GM21447 (cell line): ENCODE data around the gene ADAM17.
"Not testable (repeated sequence)": the region's sequence is repeated elsewhere in the genome, so short reads cannot be mapped to it uniquely, and the experiment has no call there.

ENCODE experiments used
- ATAC-seq: cut with Tn5 transposase; IDR thresholded peaks from one replicate; pipeline ENCODE4 v1.9.1; 2021; ENCODE audit not compliant: unreplicated experiment

Gene ADAM17

GRCh38 chr2:9527995-9528787, 27.4 kb downstream of the ADAM17 start:
- ATAC-seq, result no peak

- no peak for ATAC-seq
These were observed 30.4 kb downstream of the ADAM17 start for GRCh38 chr2:9525266-9525665.

GRCh38 chr2:9524291-9524690, 31.3 kb downstream of the ADAM17 start:
- no peak for ATAC-seq

GRCh38 chr2:9519250-9519649, 36.4 kb downstream of the ADAM17 start:
- ATAC-seq, result no peak

- ATAC-seq, result no peak
These were observed 36.9 kb downstream of the ADAM17 start for GRCh38 chr2:9518780-9519179.

- no peak for ATAC-seq
These were observed 37.5 kb downstream of the ADAM17 start for GRCh38 chr2:9518163-9518562.

- no peak for ATAC-seq
These were observed 38.4 kb downstream of the ADAM17 start for GRCh38 chr2:9517118-9517782.

GRCh38 chr2:9513946-9514345, 41.7 kb downstream of the ADAM17 start:
- not testable (repeated sequence) for ATAC-seq

- no peak for ATAC-seq
These were observed 46.7 kb downstream of the ADAM17 start for GRCh38 chr2:9508931-9509330.

- ATAC-seq, result no peak
These were observed 57.4 kb downstream of the ADAM17 start for GRCh38 chr2:9498210-9498609.

- no peak for ATAC-seq
These were observed 58.6 kb downstream of the ADAM17 start for GRCh38 chr2:9497017-9497416.

- no peak for ATAC-seq
These were observed 61.5 kb downstream of the ADAM17 start for GRCh38 chr2:9494081-9494480.

- ATAC-seq, result no peak
These were observed 62.2 kb downstream of the ADAM17 start for GRCh38 chr2:9493478-9493877.

- no peak for ATAC-seq
These were observed 62.7 kb downstream of the ADAM17 start for GRCh38 chr2:9492927-9493326.

- ATAC-seq, result no peak
These were observed 64.8 kb downstream of the ADAM17 start for GRCh38 chr2:9490789-9491188.

GRCh38 chr2:9488583-9489547, 66.8 kb downstream of the ADAM17 start:
- no peak for ATAC-seq

- no peak for ATAC-seq
These were observed 71.1 kb downstream of the ADAM17 start for GRCh38 chr2:9484533-9484932.

GRCh38 chr2:9483107-9483506, 72.5 kb downstream of the ADAM17 start:
- no peak for ATAC-seq

GRCh38 chr2:9480157-9480556, 75.5 kb downstream of the ADAM17 start:
- ATAC-seq, result no peak

GRCh38 chr2:9478526-9478925, 77.1 kb downstream of the ADAM17 start:
- no peak for ATAC-seq

- no peak for ATAC-seq
These were observed 77.7 kb downstream of the ADAM17 start for GRCh38 chr2:9477914-9478313.
